GM23338 (cell line): ENCODE data around the gene WDR1. TPM values are rescaled to one million over a fixed set of nuclear protein-coding genes. Genes with fewer than 3 reads are reported as not detected.

Experiments used
- ATAC-seq: fragments of 200-7000 bp; cut with Tn5 transposase; 3 replicates; pipeline ENCODE4 v1.9.1; 2020
- DNase-seq: peaks from one replicate; pipeline ENCODE4 v3.0.0-alpha.2; 2015; ENCODE audit warnings: low spot score
- H2AFZ ChIP-seq: fragments of 200-600 bp; sonication (generic); 2 replicates; pipeline ENCODE4 v1.8.0; 2016; ENCODE audit warnings: antibody characterized with exemption, mild to moderate bottlenecking, moderate library complexity
- H3F3A ChIP-seq: fragments of 200-600 bp; sonication (generic); replicated peaks from 2 replicates; pipeline ENCODE4 v1.8.0; 2017; ENCODE audit warnings: antibody characterized with exemption, mixed run types, low read depth
- H3K27ac ChIP-seq: fragments of 200-600 bp; sonication (generic); 2 replicates; pipeline ENCODE4 v1.6.1; 2016; ENCODE audit warnings: low read depth
- H3K27me3 ChIP-seq: fragments of 200-600 bp; sonication (generic); 2 replicates; pipeline ENCODE4 v1.8.0; 2016; ENCODE audit warnings: mild to moderate bottlenecking, mixed run types, moderate library complexity; ENCODE audit not compliant: insufficient read depth
- H3K36me3 ChIP-seq: fragments of 200-600 bp; sonication (generic); 2 replicates; pipeline ENCODE4 v1.8.0; 2016; ENCODE audit warnings: mild to moderate bottlenecking; ENCODE audit not compliant: insufficient read depth
- H3K4me1 ChIP-seq: fragments of 200-600 bp; sonication (generic); 2 replicates; pipeline ENCODE4 v1.8.0; 2016; ENCODE audit warnings: mild to moderate bottlenecking, moderate library complexity; ENCODE audit not compliant: insufficient read depth
- H3K4me2 ChIP-seq: fragments of 200-600 bp; sonication (generic); 2 replicates; pipeline ENCODE4 v1.7.1; 2017; ENCODE audit warnings: mixed run types
- H3K4me3 ChIP-seq: fragments of 200-600 bp; sonication (generic); 2 replicates; pipeline ENCODE4 v1.6.1; 2016; ENCODE audit warnings: mixed run types
- H3K79me2 ChIP-seq: fragments of 200-600 bp; sonication (generic); replicated peaks from 2 replicates; pipeline ENCODE4 v1.8.0; 2017; ENCODE audit warnings: mild to moderate bottlenecking; ENCODE audit not compliant: insufficient read depth
- H3K9me2 ChIP-seq: fragments of 200-600 bp; sonication (generic); 2 replicates; pipeline ENCODE4 v1.8.0; 2017; ENCODE audit not compliant: insufficient read depth
- H4K20me1 ChIP-seq: fragments of 200-600 bp; sonication (generic); replicated peaks from 2 replicates; pipeline ENCODE4 v1.8.0; 2017; ENCODE audit warnings: mild to moderate bottlenecking; ENCODE audit not compliant: insufficient read depth
- H3K27ac Mint-ChIP-seq: 2 replicates; pipeline ENCODE4 v1.8.0; 2020; ENCODE audit warnings: inconsistent platforms, mild to moderate bottlenecking, moderate library complexity, mixed read lengths
- H3K27me3 Mint-ChIP-seq: 3 replicates; pipeline ENCODE4 v1.8.0; 2022; ENCODE audit warnings: low read depth, mild to moderate bottlenecking, moderate library complexity, mixed read lengths, inconsistent platforms; ENCODE audit not compliant: insufficient read depth, poor library complexity
- H3K36me3 Mint-ChIP-seq: 3 replicates; pipeline ENCODE4 v1.8.0; 2021; ENCODE audit warnings: low read depth, mild to moderate bottlenecking, inconsistent platforms, moderate library complexity, mixed read lengths
- H3K4me1 Mint-ChIP-seq: 3 replicates; pipeline ENCODE4 v1.8.0; 2020; ENCODE audit warnings: mild to moderate bottlenecking, inconsistent platforms, mixed read lengths
- H3K4me3 Mint-ChIP-seq: 3 replicates; pipeline ENCODE4 v1.8.0; 2021; ENCODE audit warnings: moderate library complexity, mild to moderate bottlenecking, inconsistent platforms, mixed read lengths
- H3K9me3 Mint-ChIP-seq: 3 replicates; pipeline ENCODE4 v1.8.0; 2020; ENCODE audit warnings: moderate library complexity, mild to moderate bottlenecking, inconsistent platforms, mixed read lengths
- CREB1 ChIP-seq: fragments of 250-450 bp; sonication (Bioruptor Pico); IDR thresholded peaks from 2 replicates; pipeline ENCODE4 v1.5.0; 2020; ENCODE audit warnings: low read depth, mild to moderate bottlenecking, moderate library complexity
- CTCF ChIP-seq, 2 experiments: fragments of 200-600 bp in 1 of 2; sonication (generic) in 1 of 2; conservative IDR thresholded peaks; 2 replicates each; pipeline versions ENCODE4 v1.5.1 to v1.6.1; 2016 to 2017; ENCODE audit warnings: antibody characterized with exemption in 2 of 2, low read depth in 2 of 2, mild to moderate bottlenecking in 2 of 2, moderate library complexity in 1 of 2
- ETS1 ChIP-seq: IDR thresholded peaks from 2 replicates; pipeline ENCODE4 v1.6.1; 2016; ENCODE audit warnings: antibody characterized with exemption
- EZH2 ChIP-seq: fragments of 200-600 bp; sonication (generic); IDR thresholded peaks from one replicate; pipeline ENCODE4 v1.8.0; 2017; ENCODE audit warnings: antibody characterized with exemption, mild to moderate bottlenecking, low read depth; ENCODE audit not compliant: unreplicated experiment
- EZH2phosphoT487 ChIP-seq: fragments of 200-600 bp; sonication (generic); IDR thresholded peaks from one replicate; pipeline ENCODE4 v1.8.1; 2018; ENCODE audit warnings: antibody characterized with exemption; ENCODE audit not compliant: unreplicated experiment
- JUNB ChIP-seq: IDR thresholded peaks from one replicate; pipeline ENCODE4 v1.6.1; 2016; ENCODE audit warnings: antibody characterized with exemption; ENCODE audit not compliant: unreplicated experiment
- NANOG ChIP-seq: IDR thresholded peaks from 2 replicates; pipeline ENCODE4 v1.6.1; 2016; ENCODE audit warnings: antibody characterized with exemption, borderline replicate concordance
- POLR2AphosphoS5 ChIP-seq: IDR thresholded peaks from 2 replicates; pipeline ENCODE4 v1.6.1; 2016; ENCODE audit warnings: antibody characterized with exemption, low read depth
- REST ChIP-seq: IDR thresholded peaks from one replicate; pipeline ENCODE4 v1.6.1; 2018; ENCODE audit warnings: antibody characterized with exemption; ENCODE audit not compliant: unreplicated experiment
- STAT1 ChIP-seq: IDR thresholded peaks from one replicate; pipeline ENCODE4 v1.6.1; 2016; ENCODE audit warnings: antibody characterized with exemption; ENCODE audit not compliant: unreplicated experiment
- ZNF114 ChIP-seq: fragments of 250-450 bp; sonication (Bioruptor Pico); IDR thresholded peaks from 2 replicates; pipeline ENCODE4 v1.5.0; 2020; ENCODE audit warnings: mild to moderate bottlenecking, moderate library complexity
- ZNF331 ChIP-seq: fragments of 250-450 bp; sonication (Bioruptor Pico); IDR thresholded peaks from 2 replicates; pipeline ENCODE4 v1.5.0; 2020; ENCODE audit warnings: low read depth, mild to moderate bottlenecking, moderate library complexity
- ZNF462 ChIP-seq: fragments of 250-450 bp; sonication (Bioruptor Pico); IDR thresholded peaks from 2 replicates; pipeline ENCODE4 v1.5.0; 2020; ENCODE audit warnings: mild to moderate bottlenecking, moderate library complexity
- polyA plus RNA-seq: library from polyadenylated mRNA; unstranded; fragments of >200 nt; fragmentation: Nextera tagmentation; extraction: Ambion mirVana; gene quantifications from 2 replicates; pipeline ENCODE4 v1.2.1, GENCODE V29; 2016
- total RNA-seq: library from RNA; depleted of rRNA; stranded (reverse); fragments of >200 nt; shearing (Covaris generic); gene quantifications from 2 replicates; pipeline ENCODE4 v1.2.3, GENCODE V29; 2014

WDR1 gene
- total and polyA plus RNA-seq, 2 experiments from 2014 or later, result 93.2 to 248 TPM

- ATAC-seq, result no peak
- TF ChIP-seq REST, result no peak
- no peak for TF ChIP-seq STAT1
- no peak for TF ChIP-seq NANOG
- TF ChIP-seq EZH2, result no peak
- no peak for TF ChIP-seq CREB1 (CRISPR knock-in tag)
- no peak for TF ChIP-seq CTCF (conservative IDR thresholded peaks at IDR 0.05; ENCODE audit: low read depth in 2 of 2)
- no peak for TF ChIP-seq POLR2AphosphoS5
- TF ChIP-seq JUNB, result no peak
- no peak for TF ChIP-seq ETS1
- no peak for TF ChIP-seq EZH2phosphoT487
- no peak for TF ChIP-seq ZNF462
- no peak for TF ChIP-seq ZNF331 (CRISPR knock-in tag)
- no peak for TF ChIP-seq ZNF114 (CRISPR knock-in tag)
- H2AFZ ChIP-seq, result no peak overlapping the region
- Mint-ChIP-seq H3K4me3 (no peak overlapping the region), H3K4me1 (peaks cover 31% of the 10 kb centered on the region), H3K36me3 (peaks cover 95% of the 10 kb centered on the region), H3K9me3 (no peaks in the 10 kb centered on the region), H3K27me3 (peaks cover 23% of the 10 kb centered on the region), H3K27ac (no peak overlapping the region)
- H3K27me3 ChIP-seq, result no peaks in the 10 kb centered on the region
- peaks cover 5% of the 10 kb centered on the region; the same call in 1 of the 2 replicates for H3K4me1 ChIP-seq
- H4K20me1 ChIP-seq, result peaks cover 21% of the 10 kb centered on the region
- no peak overlapping the region for H3K27ac ChIP-seq
- H3K9me2 ChIP-seq, result no peaks in the 10 kb centered on the region
- no peak overlapping the region for H3K4me2 ChIP-seq
- no peaks in the 10 kb centered on the region for H3F3A ChIP-seq
- peaks cover 90% of the 10 kb centered on the region for H3K79me2 ChIP-seq
- peaks cover 32% of the 10 kb centered on the region for H3K36me3 ChIP-seq
- no peak for DNase-seq
- H3K4me3 ChIP-seq, result no peak overlapping the region
These were observed 21.2 kb downstream of the WDR1 start for GRCh38 chr4:10095296-10095991.
